ENCODE results near the gene CRIP3. TPM values are rescaled to one million over a fixed set of nuclear protein-coding genes. Genes with fewer than 3 reads are reported as not detected.

Gene CRIP3
- total RNA-seq, 2 donors from 2014 or later = 13.4 to 19.3 TPM

DNA sequence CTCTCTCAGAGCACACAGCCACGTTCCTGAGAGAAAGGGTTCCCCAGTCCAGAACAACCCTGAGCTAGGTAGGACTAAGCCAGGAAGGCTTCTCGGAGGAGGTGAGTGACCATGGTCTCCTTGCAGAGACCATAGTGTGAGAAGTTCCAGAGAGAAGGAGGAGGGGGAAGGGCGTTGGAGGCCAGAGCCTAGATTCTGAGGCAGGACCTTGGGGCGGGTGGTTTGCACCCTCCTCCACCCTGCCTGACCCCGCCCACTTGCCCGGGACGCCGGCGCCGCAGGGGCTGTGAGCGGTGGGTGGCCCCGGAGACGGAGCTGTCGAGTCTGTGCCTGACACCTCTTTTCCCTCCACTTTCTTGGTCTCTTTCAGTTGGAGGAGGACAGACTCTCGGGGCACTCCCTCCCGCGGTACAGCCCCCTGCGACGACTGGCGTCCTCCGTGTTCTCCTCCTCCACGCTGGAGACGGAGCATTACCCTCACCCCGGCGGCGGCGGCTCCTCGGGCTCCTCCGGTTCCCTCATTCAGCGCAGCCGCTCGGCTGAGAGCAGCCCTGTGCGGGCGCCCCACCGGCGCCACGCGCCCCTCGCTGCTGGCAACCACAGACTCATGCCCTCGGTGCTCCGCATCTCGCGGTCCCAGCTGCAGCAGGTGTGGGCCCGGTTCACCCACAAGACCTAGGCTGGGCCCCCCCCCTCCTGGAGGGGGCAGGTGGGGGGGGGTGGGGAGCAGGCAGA is 39.2 kb downstream of the CRIP3 start:
- DNase-seq = peak; percentile 68
- Mint-ChIP-seq H3K36me3 (ENCODE audit: low read depth) (no peaks in the 10 kb centered on the region), H3K27ac (no peak overlapping the region), H3K4me3 (peak overlapping the region; percentile 25), H3K27me3 (ENCODE audit: insufficient read depth) (peaks cover 56% of the 10 kb centered on the region), H3K9me3 (no peaks in the 10 kb centered on the region), H3K4me1 (peaks cover 44% of the 10 kb centered on the region)
- Histone ChIP-seq H3K27me3 (ENCODE audit: control insufficient read depth, insufficient read depth, low read length, poor library complexity, severe bottlenecking) (peaks cover 32% of the 10 kb centered on the region), H3K4me1 (ENCODE audit: control insufficient read depth, insufficient read depth, low read length) (peaks cover 9% of the 10 kb centered on the region), H3K27ac (ENCODE audit: low read depth, low read length) (no peak overlapping the region), H3K9me3 (ENCODE audit: control insufficient read depth, low read length) (no peaks in the 10 kb centered on the region), H3K9ac (ENCODE audit: extremely low read depth, low read length, poor library complexity, severe bottlenecking) (no peak overlapping the region), H3K36me3 (ENCODE audit: control insufficient read depth, insufficient read depth, low read length) (no peaks in the 10 kb centered on the region), H3K4me3 (ENCODE audit: low read length) (no peak overlapping the region)
- TF ChIP-seq, protein P1, sequence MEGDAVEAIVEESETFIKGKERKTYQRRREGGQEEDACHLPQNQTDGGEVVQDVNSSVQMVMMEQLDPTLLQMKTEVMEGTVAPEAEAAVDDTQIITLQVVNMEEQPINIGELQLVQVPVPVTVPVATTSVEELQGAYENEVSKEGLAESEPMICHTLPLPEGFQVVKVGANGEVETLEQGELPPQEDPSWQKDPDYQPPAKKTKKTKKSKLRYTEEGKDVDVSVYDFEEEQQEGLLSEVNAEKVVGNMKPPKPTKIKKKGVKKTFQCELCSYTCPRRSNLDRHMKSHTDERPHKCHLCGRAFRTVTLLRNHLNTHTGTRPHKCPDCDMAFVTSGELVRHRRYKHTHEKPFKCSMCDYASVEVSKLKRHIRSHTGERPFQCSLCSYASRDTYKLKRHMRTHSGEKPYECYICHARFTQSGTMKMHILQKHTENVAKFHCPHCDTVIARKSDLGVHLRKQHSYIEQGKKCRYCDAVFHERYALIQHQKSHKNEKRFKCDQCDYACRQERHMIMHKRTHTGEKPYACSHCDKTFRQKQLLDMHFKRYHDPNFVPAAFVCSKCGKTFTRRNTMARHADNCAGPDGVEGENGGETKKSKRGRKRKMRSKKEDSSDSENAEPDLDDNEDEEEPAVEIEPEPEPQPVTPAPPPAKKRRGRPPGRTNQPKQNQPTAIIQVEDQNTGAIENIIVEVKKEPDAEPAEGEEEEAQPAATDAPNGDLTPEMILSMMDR (conservative IDR thresholded peaks at IDR 0.05) = no peak
- WGBS, 2 experiments (ENCODE audit: insufficient coverage in 1 of 2, insufficient read length in 1 of 2) = 15 to 36% methylated on average over 12 to 44 of the region's 44 CpGs

DNA sequence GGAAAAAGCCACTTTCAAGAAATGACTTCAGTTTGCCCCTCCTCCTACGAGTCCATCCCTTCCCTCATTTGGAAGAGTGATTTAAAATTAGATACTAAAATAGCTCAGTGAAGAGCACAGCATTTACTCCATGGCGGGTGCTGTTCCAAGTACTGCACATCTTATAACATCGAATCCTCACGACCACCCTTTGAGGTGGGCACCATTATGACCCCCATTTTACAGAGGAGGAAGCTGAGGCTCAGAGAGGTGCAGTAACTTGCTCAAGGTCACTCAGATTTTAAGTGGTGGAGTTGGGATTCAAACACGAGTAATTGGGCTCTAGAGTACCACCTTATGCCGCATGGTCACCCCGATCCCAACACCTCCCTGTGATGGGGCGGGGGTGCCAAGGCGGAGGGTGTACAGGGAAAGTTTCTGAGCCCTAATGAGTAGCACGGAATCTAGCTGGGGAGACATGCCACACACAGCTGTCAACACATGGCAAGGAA is 39.8 kb downstream of the CRIP3 start:
- Mint-ChIP-seq H3K9me3 (no peaks in the 10 kb centered on the region), H3K27me3 (ENCODE audit: insufficient read depth) (peaks cover 50% of the 10 kb centered on the region), H3K4me1 (peaks cover 41% of the 10 kb centered on the region), H3K4me3 (peak overlapping the region; percentile 25), H3K27ac (no peak overlapping the region), H3K36me3 (ENCODE audit: low read depth) (no peaks in the 10 kb centered on the region)
- TF ChIP-seq, protein P1 (conservative IDR thresholded peaks at IDR 0.05) = no peak
- peaks cover 26% of the 10 kb centered on the region for H3K27me3 ChIP-seq (ENCODE audit: control insufficient read depth, insufficient read depth, low read length, poor library complexity, severe bottlenecking)
- H3K4me3 ChIP-seq (ENCODE audit: low read length) = no peak overlapping the region
- H3K4me1 ChIP-seq (ENCODE audit: control insufficient read depth, insufficient read depth, low read length) = peaks cover 9% of the 10 kb centered on the region
- DNase-seq = no peak
- H3K9ac ChIP-seq (ENCODE audit: extremely low read depth, low read length, poor library complexity, severe bottlenecking) = no peak overlapping the region
- 89 to 98% methylated on average over 8 to 10 of the region's 10 CpGs for WGBS, 2 experiments (ENCODE audit: insufficient coverage in 1 of 2, insufficient read length in 1 of 2)
- H3K9me3 ChIP-seq (ENCODE audit: control insufficient read depth, low read length) = no peaks in the 10 kb centered on the region
- no peak overlapping the region for H3K27ac ChIP-seq (ENCODE audit: low read depth, low read length)
- no peaks in the 10 kb centered on the region for H3K36me3 ChIP-seq (ENCODE audit: control insufficient read depth, insufficient read depth, low read length)

DNA sequence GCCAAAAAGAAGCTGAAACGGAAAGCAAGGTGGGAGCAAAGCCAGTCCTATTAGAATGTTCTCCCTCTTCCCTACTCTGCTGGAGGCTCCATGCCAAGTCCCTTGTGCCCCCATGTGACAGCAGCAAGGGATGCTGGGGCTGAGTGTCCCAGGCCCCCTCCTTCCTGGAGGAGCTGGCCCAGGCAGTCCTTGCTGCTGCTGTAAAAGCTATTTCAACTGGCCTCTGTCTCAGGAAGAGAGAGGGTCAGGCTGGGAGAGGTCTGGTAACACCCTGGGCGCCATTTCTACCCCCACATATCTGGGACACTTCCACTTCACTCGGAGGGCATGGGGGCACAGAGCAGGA is 40.3 kb downstream of the CRIP3 start:
- 80 to 92% methylated on average over 3 of the region's 3 CpGs for WGBS, 2 experiments (ENCODE audit: insufficient coverage in 1 of 2, insufficient read length in 1 of 2)
- Histone ChIP-seq H3K9me3 (ENCODE audit: control insufficient read depth, low read length) (no peaks in the 10 kb centered on the region), H3K4me3 (ENCODE audit: low read length) (no peak overlapping the region), H3K27me3 (ENCODE audit: control insufficient read depth, insufficient read depth, low read length, poor library complexity, severe bottlenecking) (peaks cover 21% of the 10 kb centered on the region), H3K36me3 (ENCODE audit: control insufficient read depth, insufficient read depth, low read length) (no peaks in the 10 kb centered on the region), H3K27ac (ENCODE audit: low read depth, low read length) (no peak overlapping the region), H3K9ac (ENCODE audit: extremely low read depth, low read length, poor library complexity, severe bottlenecking) (no peak overlapping the region), H3K4me1 (ENCODE audit: control insufficient read depth, insufficient read depth, low read length) (peaks cover 9% of the 10 kb centered on the region)
- peaks cover 45% of the 10 kb centered on the region for H3K27me3 Mint-ChIP-seq (ENCODE audit: insufficient read depth)
- no peak overlapping the region for H3K27ac Mint-ChIP-seq
- no peaks in the 10 kb centered on the region for H3K9me3 Mint-ChIP-seq
- H3K4me1 Mint-ChIP-seq = peaks cover 41% of the 10 kb centered on the region
- no peaks in the 10 kb centered on the region for H3K36me3 Mint-ChIP-seq (ENCODE audit: low read depth)
- peak overlapping the region; percentile 0 for H3K4me3 Mint-ChIP-seq
- DNase-seq = no peak
- TF ChIP-seq, protein P1 (conservative IDR thresholded peaks at IDR 0.05) = no peak

All from endodermal cell (in vitro differentiated cells).